Activated naive CD8-positive, alpha-beta T cell treated with anti-CD3 and anti-CD28 coated beads for 36 hours (primary cell): ENCODE results near the gene NTF3. TPM values are rescaled to one million over a fixed set of nuclear protein-coding genes. Genes with fewer than 3 reads are reported as not detected.

ENCODE experiments used
- DNase-seq: peaks from one replicate; pipeline ENCODE4 v3.0.0; 2021
- H3K27ac Mint-ChIP-seq: one replicate; pipeline ENCODE4 v1.8.0; 2022; ENCODE audit warnings: mild to moderate bottlenecking, moderate library complexity, mixed read lengths
- H3K27me3 Mint-ChIP-seq: one replicate; pipeline ENCODE4 v1.8.0; 2022; ENCODE audit warnings: mild to moderate bottlenecking, mixed read lengths
- H3K36me3 Mint-ChIP-seq: one replicate; pipeline ENCODE4 v1.8.0; 2021; ENCODE audit warnings: mild to moderate bottlenecking, mixed read lengths
- H3K4me1 Mint-ChIP-seq: one replicate; pipeline ENCODE4 v1.8.0; 2021; ENCODE audit warnings: mixed read lengths
- H3K4me3 Mint-ChIP-seq: one replicate; pipeline ENCODE4 v1.8.0; 2022; ENCODE audit warnings: mild to moderate bottlenecking, moderate library complexity, mixed read lengths
- H3K9me3 Mint-ChIP-seq: one replicate; pipeline ENCODE4 v1.8.0; 2022; ENCODE audit warnings: mixed read lengths
- total RNA-seq, 2 experiments: library from RNA; stranded (reverse); gene quantifications; one replicate each; pipeline ENCODE4 v1.2.3, GENCODE V29; 2021

NTF3 gene
- total RNA-seq, 2 experiments from 2014 or later, result not detected

GRCh38 chr12:5484426-5484825 is 52.5 kb downstream of the NTF3 start:
- no peaks in the 10 kb centered on the region for H3K9me3 Mint-ChIP-seq
- DNase-seq, result no peak
- no peaks in the 10 kb centered on the region for H3K36me3 Mint-ChIP-seq
- no peak overlapping the region for H3K4me3 Mint-ChIP-seq
- H3K4me1 Mint-ChIP-seq, result no peaks in the 10 kb centered on the region
- H3K27ac Mint-ChIP-seq, result no peak overlapping the region
- no peaks in the 10 kb centered on the region for H3K27me3 Mint-ChIP-seq

- Mint-ChIP-seq H3K4me3 (no peak overlapping the region), H3K4me1 (no peaks in the 10 kb centered on the region)
Observed at GRCh38 chr12:5485454-5485853, 53.5 kb downstream of the NTF3 start.

GRCh38 chr12:5487076-5487475 is 55.2 kb downstream of the NTF3 start:
- no peak for DNase-seq
- Mint-ChIP-seq H3K27ac (no peak overlapping the region), H3K36me3 (no peaks in the 10 kb centered on the region), H3K27me3 (no peaks in the 10 kb centered on the region), H3K4me3 (no peak overlapping the region), H3K9me3 (no peaks in the 10 kb centered on the region), H3K4me1 (no peaks in the 10 kb centered on the region)

More at GRCh38 chr12:5485454-5485853, 53.5 kb downstream of the NTF3 start:
- Mint-ChIP-seq H3K36me3 (no peaks in the 10 kb centered on the region), H3K27ac (no peak overlapping the region), H3K27me3 (no peaks in the 10 kb centered on the region), H3K9me3 (no peaks in the 10 kb centered on the region)
- no peak for DNase-seq

- H3K36me3 Mint-ChIP-seq, result no peaks in the 10 kb centered on the region
- no peak for DNase-seq
- no peak overlapping the region for H3K4me3 Mint-ChIP-seq
- no peaks in the 10 kb centered on the region for H3K9me3 Mint-ChIP-seq
- H3K27ac Mint-ChIP-seq, result no peak overlapping the region
- H3K27me3 Mint-ChIP-seq, result no peaks in the 10 kb centered on the region
- H3K4me1 Mint-ChIP-seq, result no peaks in the 10 kb centered on the region
Observed at GRCh38 chr12:5487948-5488625, 56.2 kb downstream of the NTF3 start.

GRCh38 chr12:5488626-5488955 is 56.7 kb downstream of the NTF3 start:
- no peaks in the 10 kb centered on the region for H3K36me3 Mint-ChIP-seq
- no peak overlapping the region for H3K27ac Mint-ChIP-seq
- no peak for DNase-seq
- no peaks in the 10 kb centered on the region for H3K9me3 Mint-ChIP-seq
- no peaks in the 10 kb centered on the region for H3K27me3 Mint-ChIP-seq
- H3K4me1 Mint-ChIP-seq, result no peaks in the 10 kb centered on the region
- no peak overlapping the region for H3K4me3 Mint-ChIP-seq

GRCh38 chr12:5489017-5489416 is 57.1 kb downstream of the NTF3 start:
- Mint-ChIP-seq H3K27ac (no peak overlapping the region), H3K27me3 (no peaks in the 10 kb centered on the region), H3K4me3 (no peak overlapping the region), H3K4me1 (no peaks in the 10 kb centered on the region), H3K36me3 (no peaks in the 10 kb centered on the region), H3K9me3 (no peaks in the 10 kb centered on the region)
- DNase-seq, result no peak

- Mint-ChIP-seq H3K27me3 (no peaks in the 10 kb centered on the region), H3K9me3 (no peaks in the 10 kb centered on the region), H3K4me1 (no peaks in the 10 kb centered on the region), H3K4me3 (no peak overlapping the region), H3K27ac (no peak overlapping the region), H3K36me3 (no peaks in the 10 kb centered on the region)
- DNase-seq, result no peak
Observed at GRCh38 chr12:5489760-5490406, 58.0 kb downstream of the NTF3 start.

- Mint-ChIP-seq H3K4me3 (no peak overlapping the region), H3K27ac (no peak overlapping the region), H3K9me3 (no peaks in the 10 kb centered on the region), H3K36me3 (no peaks in the 10 kb centered on the region), H3K4me1 (no peaks in the 10 kb centered on the region), H3K27me3 (no peaks in the 10 kb centered on the region)
- no peak for DNase-seq
Observed at GRCh38 chr12:5492562-5492961, 60.7 kb downstream of the NTF3 start.

GRCh38 chr12:5493018-5493417 is 61.1 kb downstream of the NTF3 start:
- Mint-ChIP-seq H3K9me3 (no peaks in the 10 kb centered on the region), H3K4me1 (no peaks in the 10 kb centered on the region), H3K27ac (no peak overlapping the region), H3K4me3 (no peak overlapping the region), H3K36me3 (no peaks in the 10 kb centered on the region), H3K27me3 (no peaks in the 10 kb centered on the region)
- no peak for DNase-seq

GRCh38 chr12:5494343-5494742 is 62.4 kb downstream of the NTF3 start:
- Mint-ChIP-seq H3K9me3 (no peaks in the 10 kb centered on the region), H3K27me3 (no peaks in the 10 kb centered on the region), H3K27ac (no peak overlapping the region), H3K36me3 (no peaks in the 10 kb centered on the region), H3K4me1 (no peaks in the 10 kb centered on the region), H3K4me3 (no peak overlapping the region)
- DNase-seq, result no peak

- Mint-ChIP-seq H3K9me3 (no peaks in the 10 kb centered on the region), H3K4me3 (no peak overlapping the region), H3K27ac (no peak overlapping the region), H3K27me3 (no peaks in the 10 kb centered on the region), H3K36me3 (no peaks in the 10 kb centered on the region), H3K4me1 (no peaks in the 10 kb centered on the region)
- DNase-seq, result no peak
Observed at GRCh38 chr12:5497329-5498053, 65.6 kb downstream of the NTF3 start.

- no peak for DNase-seq
- H3K27ac Mint-ChIP-seq, result no peak overlapping the region
- H3K4me1 Mint-ChIP-seq, result no peaks in the 10 kb centered on the region
- H3K4me3 Mint-ChIP-seq, result no peak overlapping the region
- H3K27me3 Mint-ChIP-seq, result no peaks in the 10 kb centered on the region
- H3K36me3 Mint-ChIP-seq, result no peaks in the 10 kb centered on the region
- no peaks in the 10 kb centered on the region for H3K9me3 Mint-ChIP-seq
Observed at GRCh38 chr12:5498076-5498475, 66.2 kb downstream of the NTF3 start.

- no peaks in the 10 kb centered on the region for H3K36me3 Mint-ChIP-seq
- DNase-seq, result no peak
- H3K4me3 Mint-ChIP-seq, result no peak overlapping the region
- no peaks in the 10 kb centered on the region for H3K4me1 Mint-ChIP-seq
- H3K27me3 Mint-ChIP-seq, result no peaks in the 10 kb centered on the region
- H3K27ac Mint-ChIP-seq, result no peak overlapping the region
- H3K9me3 Mint-ChIP-seq, result no peaks in the 10 kb centered on the region
Observed at GRCh38 chr12:5498806-5499205, 66.9 kb downstream of the NTF3 start.

GRCh38 chr12:5499566-5500330 is 67.8 kb downstream of the NTF3 start:
- Mint-ChIP-seq H3K36me3 (no peaks in the 10 kb centered on the region), H3K9me3 (no peaks in the 10 kb centered on the region), H3K4me1 (no peaks in the 10 kb centered on the region), H3K27me3 (no peaks in the 10 kb centered on the region), H3K4me3 (no peak overlapping the region), H3K27ac (no peak overlapping the region)
- DNase-seq, result no peak

GRCh38 chr12:5500331-5500659 is 68.4 kb downstream of the NTF3 start:
- Mint-ChIP-seq H3K4me1 (no peaks in the 10 kb centered on the region), H3K27ac (no peak overlapping the region), H3K4me3 (no peak overlapping the region), H3K36me3 (no peaks in the 10 kb centered on the region), H3K9me3 (no peaks in the 10 kb centered on the region), H3K27me3 (no peaks in the 10 kb centered on the region)
- no peak for DNase-seq
